HEK293 (cell line): Measurements from ENCODE around the gene MGAT5B.
A peak's percentile ranks its signal among the peaks of the same experiment; 100 is the strongest.

Source experiments
- CTCF ChIA-PET: fragments of 350-600 bp; formaldehyde crosslinking; extraction: SDS; loops from one replicate; lab custom pipeline; 2021; ENCODE audit warnings: antibody characterized with exemption; lab: Yijun Ruan, JAX
- POLR2A ChIA-PET: fragments of 300-600 bp; formaldehyde crosslinking; extraction: SDS; loops from one replicate; lab custom pipeline; 2020; ENCODE audit warnings: antibody characterized with exemption, inconsistent platforms; lab: Yijun Ruan, JAX
- H3K27ac ChIP-seq: fragments of 200-500 bp; sonication (Bioruptor generic); 2 replicates; pipeline ENCODE4 v1.5.1; 2014; ENCODE audit warnings: low read depth, low read length, control low read depth, inconsistent platforms; ENCODE audit errors: extremely low read depth
- H3K36me3 ChIP-seq, 2 experiments: fragments of 200-500 bp in 1 of 2; sonication (Bioruptor generic) in 1 of 2; 1 replicate in 1 of 2; 2 replicates in 1 of 2; pipeline ENCODE4 v1.5.1; 2014 to 2017; ENCODE audit warnings: inconsistent platforms in 2 of 2, low read length in 2 of 2; ENCODE audit not compliant: control insufficient read depth in 2 of 2, insufficient read depth in 1 of 2
- H3K4me1 ChIP-seq: fragments of 200-500 bp; sonication (Bioruptor generic); 2 replicates; pipeline ENCODE4 v1.5.1; 2014; ENCODE audit warnings: mild to moderate bottlenecking, low read length, inconsistent platforms; ENCODE audit not compliant: control insufficient read depth, insufficient read depth
- H3K4me3 ChIP-seq: 2 replicates; pipeline ENCODE4 v1.5.1; 2011; ENCODE audit warnings: low read depth, mild to moderate bottlenecking, control low read depth, low read length, moderate library complexity
- H3K9me3 ChIP-seq: fragments of 200-500 bp; sonication (Bioruptor generic); 2 replicates; pipeline ENCODE4 v1.5.1; 2014; ENCODE audit warnings: low read depth, low read length, inconsistent platforms; ENCODE audit not compliant: control insufficient read depth, insufficient read depth
- GLIS1 ChIP-seq: fragments of 450-650 bp; formaldehyde crosslinking; IDR thresholded peaks from 2 replicates; pipeline ENCODE4 v1.5.1; 2016; ENCODE audit warnings: missing biosample characterization, missing genetic modification characterization
- HOXA7 ChIP-seq: sonication (generic); formaldehyde crosslinking; IDR thresholded peaks from 2 replicates; pipeline ENCODE4 v1.8.1; 2022; ENCODE audit warnings: missing genetic modification reagents, borderline replicate concordance
- HOXC10 ChIP-seq: sonication (generic); formaldehyde crosslinking; IDR thresholded peaks from 2 replicates; pipeline ENCODE4 v1.8.1; 2023; ENCODE audit warnings: mild to moderate bottlenecking, missing genetic modification reagents
- HOXD13 ChIP-seq: sonication (generic); formaldehyde crosslinking; IDR thresholded peaks from 2 replicates; pipeline ENCODE4 v1.8.0; 2022; ENCODE audit warnings: missing genetic modification reagents, borderline replicate concordance
- IKZF3 ChIP-seq: fragments of 450-650 bp; IDR thresholded peaks from 2 replicates; pipeline ENCODE4 v1.5.0; 2018; ENCODE audit warnings: missing biosample characterization, mild to moderate bottlenecking, missing genetic modification characterization, moderate library complexity
- MYNN ChIP-seq: fragments of 450-650 bp; formaldehyde crosslinking; IDR thresholded peaks from 2 replicates; pipeline ENCODE4 v1.5.1; 2016; ENCODE audit warnings: missing biosample characterization, missing genetic modification characterization, borderline replicate concordance
- PRDM4 ChIP-seq: fragments of 450-650 bp; formaldehyde crosslinking; IDR thresholded peaks from 2 replicates; pipeline ENCODE4 v1.5.1; 2017; ENCODE audit warnings: missing biosample characterization, missing genetic modification characterization
- SP7 ChIP-seq: fragments of 450-650 bp; formaldehyde crosslinking; IDR thresholded peaks from 2 replicates; pipeline ENCODE4 v1.5.1; 2016; ENCODE audit warnings: missing biosample characterization, missing genetic modification characterization
- TRIM28 ChIP-seq: IDR thresholded peaks from 2 replicates; pipeline ENCODE4 v1.6.1; 2011; ENCODE audit warnings: low read length, control low read depth, borderline replicate concordance
- ZBTB17 ChIP-seq: fragments of 450-650 bp; formaldehyde crosslinking; IDR thresholded peaks from 2 replicates; pipeline ENCODE4 v1.5.1; 2016; ENCODE audit warnings: missing biosample characterization, missing genetic modification characterization
- ZFP37 ChIP-seq: fragments of 450-650 bp; formaldehyde crosslinking; IDR thresholded peaks from 2 replicates; pipeline ENCODE4 v1.5.1; 2016; ENCODE audit warnings: missing biosample characterization, missing genetic modification characterization
- ZNF132 ChIP-seq: fragments of 450-650 bp; formaldehyde crosslinking; IDR thresholded peaks from 2 replicates; pipeline ENCODE4 v1.5.1; 2017; ENCODE audit warnings: missing biosample characterization, missing genetic modification characterization, borderline replicate concordance
- ZNF133 ChIP-seq: fragments of 450-650 bp; formaldehyde crosslinking; IDR thresholded peaks from 2 replicates; pipeline ENCODE4 v1.5.1; 2016; ENCODE audit warnings: missing biosample characterization, missing genetic modification characterization
- ZNF175 ChIP-seq: fragments of 450-650 bp; formaldehyde crosslinking; IDR thresholded peaks from 2 replicates; pipeline ENCODE4 v1.5.1; 2016; ENCODE audit warnings: missing biosample characterization, missing genetic modification characterization
- ZNF211 ChIP-seq: fragments of 450-650 bp; formaldehyde crosslinking; IDR thresholded peaks from 2 replicates; pipeline ENCODE4 v1.5.1; 2016; ENCODE audit warnings: low read depth, missing biosample characterization, missing genetic modification characterization
- ZNF239 ChIP-seq: fragments of 450-650 bp; formaldehyde crosslinking; IDR thresholded peaks from 2 replicates; pipeline ENCODE4 v1.5.1; 2016; ENCODE audit warnings: missing biosample characterization, missing genetic modification characterization
- ZNF366 ChIP-seq: fragments of 450-650 bp; formaldehyde crosslinking; conservative IDR thresholded peaks from 2 replicates; pipeline ENCODE4 v1.5.1; 2016; ENCODE audit warnings: missing biosample characterization, missing genetic modification characterization
- ZNF37A ChIP-seq: fragments of 450-650 bp; IDR thresholded peaks from 2 replicates; pipeline ENCODE4 v1.5.1; 2018; ENCODE audit warnings: missing biosample characterization, missing genetic modification characterization
- ZNF529 ChIP-seq: fragments of 450-650 bp; formaldehyde crosslinking; IDR thresholded peaks from 2 replicates; pipeline ENCODE4 v1.5.1; 2017; ENCODE audit warnings: missing genetic modification characterization, missing biosample characterization; ENCODE audit not compliant: insufficient replicate concordance
- ZNF544 ChIP-seq: fragments of 450-650 bp; formaldehyde crosslinking; IDR thresholded peaks from 2 replicates; pipeline ENCODE4 v1.5.0; 2017; ENCODE audit warnings: missing biosample characterization, missing genetic modification characterization
- ZNF560 ChIP-seq: fragments of 450-650 bp; formaldehyde crosslinking; IDR thresholded peaks from 2 replicates; pipeline ENCODE4 v1.5.1; 2017; ENCODE audit warnings: missing biosample characterization, missing genetic modification characterization, borderline replicate concordance
- ZNF585B ChIP-seq: fragments of 450-650 bp; formaldehyde crosslinking; IDR thresholded peaks from 2 replicates; pipeline ENCODE4 v1.5.1; 2016; ENCODE audit warnings: missing biosample characterization, missing genetic modification characterization
- ZNF600 ChIP-seq: fragments of 450-650 bp; formaldehyde crosslinking; IDR thresholded peaks from 2 replicates; pipeline ENCODE4 v1.5.1; 2016; ENCODE audit warnings: missing biosample characterization, missing genetic modification characterization
- ZNF624 ChIP-seq: fragments of 450-650 bp; formaldehyde crosslinking; IDR thresholded peaks from 2 replicates; pipeline ENCODE4 v1.5.1; 2017; ENCODE audit warnings: missing biosample characterization, missing genetic modification characterization
- ZNF629 ChIP-seq: fragments of 450-650 bp; formaldehyde crosslinking; IDR thresholded peaks from 2 replicates; pipeline ENCODE4 v1.5.1; 2017; ENCODE audit warnings: missing biosample characterization, missing genetic modification characterization
- ZNF76 ChIP-seq: fragments of 450-650 bp; formaldehyde crosslinking; IDR thresholded peaks from 2 replicates; pipeline ENCODE4; 2016; ENCODE audit warnings: low read depth, missing biosample characterization, missing genetic modification characterization, borderline replicate concordance
- ZSCAN30 ChIP-seq: fragments of 450-650 bp; IDR thresholded peaks from 2 replicates; pipeline ENCODE4 v1.5.1; 2018; ENCODE audit warnings: missing biosample characterization, mild to moderate bottlenecking, missing genetic modification characterization, moderate library complexity
- ZXDB ChIP-seq: fragments of 450-650 bp; formaldehyde crosslinking; IDR thresholded peaks from 2 replicates; pipeline ENCODE4 v1.5.1; 2016; ENCODE audit warnings: missing biosample characterization, missing genetic modification characterization
- TF ChIP-seq, protein P1 (sequence below): fragments of 450-650 bp; formaldehyde crosslinking; optimal IDR thresholded peaks from 2 replicates; pipeline ENCODE3; 2016; ENCODE audit warnings: missing biosample characterization, mild to moderate bottlenecking, missing genetic modification characterization
- TF ChIP-seq, protein P2 (sequence below): fragments of 450-650 bp; formaldehyde crosslinking; IDR thresholded peaks from 2 replicates; pipeline ENCODE4 v1.5.1; 2016; ENCODE audit warnings: missing biosample characterization, missing genetic modification characterization, borderline replicate concordance

MGAT5B gene

DNA sequence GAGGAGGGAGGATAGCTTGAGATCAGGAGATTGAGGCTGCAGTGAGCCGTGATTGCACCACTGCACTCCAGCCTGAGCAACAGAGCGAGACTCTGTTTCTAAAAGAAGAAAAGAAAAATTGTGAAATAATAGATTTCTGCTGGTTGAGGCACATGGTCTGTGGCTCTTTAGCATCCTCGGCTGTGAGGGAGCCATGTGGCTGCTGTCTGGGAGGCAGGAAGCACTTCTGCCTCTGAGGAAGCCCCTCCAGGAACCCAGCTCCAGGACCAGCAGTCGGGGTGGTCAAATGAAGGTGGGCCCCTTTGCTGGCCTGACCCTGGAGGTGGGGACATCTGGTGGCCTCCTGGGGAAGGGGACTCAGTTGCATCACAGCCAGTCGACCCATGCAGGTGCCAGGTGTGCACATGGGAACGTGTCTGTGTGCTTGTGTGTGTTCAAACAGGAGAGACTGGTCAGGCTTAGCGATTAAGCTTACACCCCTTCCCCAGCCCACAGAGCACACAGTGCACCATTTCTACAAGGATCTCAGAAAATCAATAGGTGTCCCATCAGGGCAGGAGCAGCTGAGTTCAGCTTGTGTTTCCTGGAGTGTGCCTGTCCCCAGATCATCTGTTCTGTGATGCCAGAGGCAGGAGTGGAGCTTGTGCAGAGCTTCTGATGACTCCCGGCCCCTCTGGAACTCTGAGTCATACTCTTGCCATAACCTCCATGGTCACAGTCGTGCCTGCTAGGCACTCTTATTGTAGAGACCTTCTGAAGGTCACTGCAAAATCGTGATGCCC, 24.3 kb upstream of the MGAT5B start (continued):
- TF ChIP-seq ZNF132 (tag by site-specific recombination) (no peak), HOXA7 (CRISPR knock-in tag) (no peak), ZFP37 (tag by site-specific recombination) (no peak), ZNF366 (no peak), ZNF529 (no peak), ZBTB17 (peak; percentile 63; the same call in 1 of the 2 replicates), ZNF544 (tag by site-specific recombination) (no peak), ZNF37A (tag by site-specific recombination) (no peak), ZNF175 (tag by site-specific recombination) (no peak), ZNF629 (tag by site-specific recombination) (no peak), TRIM28 (no peak), ZNF560 (tag by site-specific recombination) (no peak), ZNF600 (peak; percentile 90), ZNF133 (no peak), SP7 (tag by site-specific recombination) (peak; percentile 62), MYNN (tag by site-specific recombination) (no peak)
- TF ChIP-seq, protein P1, sequence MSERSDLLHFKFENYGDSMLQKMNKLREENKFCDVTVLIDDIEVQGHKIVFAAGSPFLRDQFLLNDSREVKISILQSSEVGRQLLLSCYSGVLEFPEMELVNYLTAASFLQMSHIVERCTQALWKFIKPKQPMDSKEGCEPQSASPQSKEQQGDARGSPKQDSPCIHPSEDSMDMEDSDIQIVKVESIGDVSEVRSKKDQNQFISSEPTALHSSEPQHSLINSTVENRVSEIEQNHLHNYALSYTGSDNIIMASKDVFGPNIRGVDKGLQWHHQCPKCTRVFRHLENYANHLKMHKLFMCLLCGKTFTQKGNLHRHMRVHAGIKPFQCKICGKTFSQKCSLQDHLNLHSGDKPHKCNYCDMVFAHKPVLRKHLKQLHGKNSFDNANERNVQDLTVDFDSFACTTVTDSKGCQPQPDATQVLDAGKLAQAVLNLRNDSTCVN = no peak

- Histone ChIP-seq H3K36me3 (no peaks in the 10 kb centered on the region), H3K4me1 (peaks cover 3% of the 10 kb centered on the region; the same call in 1 of the 2 replicates), H3K9me3 (no peaks in the 10 kb centered on the region), H3K4me3 (no peak overlapping the region), H3K27ac (no peak overlapping the region)
- ChIA-PET CTCF (interaction anchor here (0.9 kb wide), 1 partner anchor 24 kb away, joined by 6 read pairs; the partner anchor contains the start of gene MGAT5B), POLR2A (no interaction called here)
- TF ChIP-seq ZNF239 (tag by site-specific recombination) = no peak
Measured at GRCh38 chr17:76844485-76844829, 23.7 kb upstream of the MGAT5B start.

GRCh38 chr17:76844846-76845245, 23.4 kb upstream of the MGAT5B start:
- ChIA-PET POLR2A (no interaction called here), CTCF (interaction anchor here (0.7 kb wide), 1 partner anchor 223 kb away, joined by 3 read pairs; no protein-coding TSS in a partner anchor)
- Histone ChIP-seq H3K36me3 (no peaks in the 10 kb centered on the region), H3K9me3 (no peaks in the 10 kb centered on the region), H3K27ac (no peak overlapping the region), H3K4me3 (no peak overlapping the region), H3K4me1 (peaks cover 3% of the 10 kb centered on the region; the same call in 1 of the 2 replicates)
- TF ChIP-seq ZNF529 (no peak), ZNF76 (tag by site-specific recombination) (no peak), HOXD13 (no peak), ZNF585B (tag by site-specific recombination) (no peak), ZNF624 (tag by site-specific recombination) (no peak), ZNF211 (tag by site-specific recombination) (no peak), IKZF3 (tag by site-specific recombination) (no peak), ZSCAN30 (tag by site-specific recombination) (no peak), GLIS1 (no peak), ZXDB (tag by site-specific recombination) (no peak), PRDM4 (tag by site-specific recombination) (no peak), HOXC10 (CRISPR knock-in tag) (no peak)
- TF ChIP-seq, protein P2, sequence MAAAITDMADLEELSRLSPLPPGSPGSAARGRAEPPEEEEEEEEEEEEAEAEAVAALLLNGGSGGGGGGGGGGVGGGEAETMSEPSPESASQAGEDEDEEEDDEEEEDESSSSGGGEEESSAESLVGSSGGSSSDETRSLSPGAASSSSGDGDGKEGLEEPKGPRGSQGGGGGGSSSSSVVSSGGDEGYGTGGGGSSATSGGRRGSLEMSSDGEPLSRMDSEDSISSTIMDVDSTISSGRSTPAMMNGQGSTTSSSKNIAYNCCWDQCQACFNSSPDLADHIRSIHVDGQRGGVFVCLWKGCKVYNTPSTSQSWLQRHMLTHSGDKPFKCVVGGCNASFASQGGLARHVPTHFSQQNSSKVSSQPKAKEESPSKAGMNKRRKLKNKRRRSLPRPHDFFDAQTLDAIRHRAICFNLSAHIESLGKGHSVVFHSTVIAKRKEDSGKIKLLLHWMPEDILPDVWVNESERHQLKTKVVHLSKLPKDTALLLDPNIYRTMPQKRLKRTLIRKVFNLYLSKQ (tag by site-specific recombination) = no peak
